RWPE2 (cell line): ENCODE measurements around the gene SAMMSON.

Experiments used
- ATAC-seq: fragments of 200-7000 bp; cut with Tn5 transposase; 3 replicates; pipeline ENCODE4 v1.9.1; 2021; ENCODE audit warnings: low read depth
- DNase-seq: peaks from one replicate; pipeline ENCODE4 v3.0.0-alpha.2; 2020; ENCODE audit warnings: low spot score
- H3K27ac ChIP-seq: fragments of 450-650 bp; 2 replicates; pipeline ENCODE4 v1.5.1; 2017; ENCODE audit warnings: mild to moderate bottlenecking; ENCODE audit not compliant: poor library complexity, severe bottlenecking
- H3K27me3 ChIP-seq: fragments of 250-450 bp; sonication (Bioruptor Pico); 2 replicates; pipeline ENCODE4 v1.5.1; 2021; ENCODE audit warnings: mild to moderate bottlenecking, moderate library complexity; ENCODE audit not compliant: insufficient read depth, poor library complexity, severe bottlenecking
- H3K36me3 ChIP-seq: fragments of 250-450 bp; sonication (Bioruptor Pico); 2 replicates; pipeline ENCODE4 v1.5.1; 2020; ENCODE audit warnings: low read depth, mild to moderate bottlenecking, moderate library complexity
- H3K4me1 ChIP-seq: fragments of 250-450 bp; sonication (Bioruptor Pico); 2 replicates; pipeline ENCODE4 v1.5.1; 2021; ENCODE audit warnings: mild to moderate bottlenecking, moderate library complexity; ENCODE audit not compliant: insufficient read depth, poor library complexity, severe bottlenecking
- H3K4me3 ChIP-seq: fragments of 250-450 bp; sonication (Bioruptor Pico); 2 replicates; pipeline ENCODE4 v1.5.1; 2021; ENCODE audit warnings: mild to moderate bottlenecking, moderate library complexity; ENCODE audit not compliant: severe bottlenecking
- H3K9me3 ChIP-seq: fragments of 250-450 bp; sonication (Bioruptor Pico); 2 replicates; pipeline ENCODE4 v1.5.1; 2021; ENCODE audit warnings: mild to moderate bottlenecking, moderate library complexity; ENCODE audit not compliant: severe bottlenecking
- TF ChIP-seq, protein P1 (sequence below): fragments of 450-650 bp; IDR thresholded peaks from one replicate; pipeline ENCODE4 v1.5.1; 2017; ENCODE audit warnings: mild to moderate bottlenecking, moderate library complexity; ENCODE audit not compliant: poor library complexity, severe bottlenecking

The SAMMSON gene

DNA sequence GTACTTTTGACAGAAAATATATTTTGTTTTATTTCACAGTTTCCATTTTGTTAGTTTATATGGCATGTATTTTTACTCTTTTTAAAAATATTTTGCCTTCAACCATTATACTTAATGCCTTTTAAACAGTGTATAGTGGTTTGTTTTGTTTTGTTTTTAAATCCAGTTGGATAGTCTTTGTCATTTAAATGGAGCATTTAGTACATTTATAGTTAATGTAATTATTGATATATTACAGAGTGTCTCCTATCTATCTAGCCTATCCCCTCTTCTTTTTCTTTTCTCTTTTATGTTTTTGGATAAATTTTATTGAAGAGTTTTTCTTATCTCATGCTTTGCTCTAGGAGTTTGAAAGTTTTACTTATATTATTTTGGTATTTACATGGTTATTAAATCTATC lies 3.6 kb downstream of the SAMMSON start:
- no peaks in the 10 kb centered on the region for H3K4me1 ChIP-seq
- DNase-seq (no peak), ATAC-seq (no peak)
- no peaks in the 10 kb centered on the region for H3K9me3 ChIP-seq
- TF ChIP-seq, protein P1, sequence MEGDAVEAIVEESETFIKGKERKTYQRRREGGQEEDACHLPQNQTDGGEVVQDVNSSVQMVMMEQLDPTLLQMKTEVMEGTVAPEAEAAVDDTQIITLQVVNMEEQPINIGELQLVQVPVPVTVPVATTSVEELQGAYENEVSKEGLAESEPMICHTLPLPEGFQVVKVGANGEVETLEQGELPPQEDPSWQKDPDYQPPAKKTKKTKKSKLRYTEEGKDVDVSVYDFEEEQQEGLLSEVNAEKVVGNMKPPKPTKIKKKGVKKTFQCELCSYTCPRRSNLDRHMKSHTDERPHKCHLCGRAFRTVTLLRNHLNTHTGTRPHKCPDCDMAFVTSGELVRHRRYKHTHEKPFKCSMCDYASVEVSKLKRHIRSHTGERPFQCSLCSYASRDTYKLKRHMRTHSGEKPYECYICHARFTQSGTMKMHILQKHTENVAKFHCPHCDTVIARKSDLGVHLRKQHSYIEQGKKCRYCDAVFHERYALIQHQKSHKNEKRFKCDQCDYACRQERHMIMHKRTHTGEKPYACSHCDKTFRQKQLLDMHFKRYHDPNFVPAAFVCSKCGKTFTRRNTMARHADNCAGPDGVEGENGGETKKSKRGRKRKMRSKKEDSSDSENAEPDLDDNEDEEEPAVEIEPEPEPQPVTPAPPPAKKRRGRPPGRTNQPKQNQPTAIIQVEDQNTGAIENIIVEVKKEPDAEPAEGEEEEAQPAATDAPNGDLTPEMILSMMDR, result no peak
- no peak overlapping the region for H3K27ac ChIP-seq
- no peaks in the 10 kb centered on the region for H3K27me3 ChIP-seq
- H3K36me3 ChIP-seq, result no peaks in the 10 kb centered on the region
- no peak overlapping the region for H3K4me3 ChIP-seq

DNA sequence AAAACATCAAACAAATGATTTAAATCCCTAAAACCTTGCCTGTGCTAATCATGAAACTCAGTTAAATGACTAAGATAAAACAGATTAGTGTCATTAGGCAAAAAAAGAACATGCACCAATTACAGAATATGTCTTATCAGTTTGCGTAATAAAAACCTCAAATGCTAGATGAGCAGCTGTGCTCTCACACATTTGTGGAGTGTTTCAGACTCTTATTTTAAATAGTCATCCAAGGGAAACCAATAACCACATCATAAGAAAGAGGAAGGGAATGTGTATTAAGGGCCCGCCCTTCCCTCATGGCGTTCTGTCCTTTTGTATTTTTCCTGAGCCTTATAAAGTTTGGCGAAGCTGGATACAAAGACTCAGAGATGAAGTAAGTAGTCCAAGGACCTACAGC lies 6.6 kb downstream of the SAMMSON start:
- DNase-seq (no peak), ATAC-seq (no peak)
- H3K4me1 ChIP-seq, result no peaks in the 10 kb centered on the region
- no peaks in the 10 kb centered on the region for H3K27me3 ChIP-seq
- no peak overlapping the region for H3K4me3 ChIP-seq
- no peak overlapping the region for H3K27ac ChIP-seq
- H3K9me3 ChIP-seq, result no peaks in the 10 kb centered on the region
- TF ChIP-seq, protein P1, result no peak
- no peaks in the 10 kb centered on the region for H3K36me3 ChIP-seq

- Histone ChIP-seq H3K4me3 (no peak overlapping the region), H3K27ac (no peak overlapping the region), H3K27me3 (no peaks in the 10 kb centered on the region), H3K4me1 (no peaks in the 10 kb centered on the region), H3K9me3 (no peaks in the 10 kb centered on the region), H3K36me3 (no peaks in the 10 kb centered on the region)
- DNase-seq (no peak), ATAC-seq (no peak)
- TF ChIP-seq, protein P1, result no peak
These were observed 10.8 kb downstream of the SAMMSON start for GRCh38 chr3:70010346-70010745.

- DNase-seq (no peak), ATAC-seq (no peak)
- TF ChIP-seq, protein P1, result no peak
These were observed 12.0 kb downstream of the SAMMSON start for GRCh38 chr3:70011582-70011981.

DNA sequence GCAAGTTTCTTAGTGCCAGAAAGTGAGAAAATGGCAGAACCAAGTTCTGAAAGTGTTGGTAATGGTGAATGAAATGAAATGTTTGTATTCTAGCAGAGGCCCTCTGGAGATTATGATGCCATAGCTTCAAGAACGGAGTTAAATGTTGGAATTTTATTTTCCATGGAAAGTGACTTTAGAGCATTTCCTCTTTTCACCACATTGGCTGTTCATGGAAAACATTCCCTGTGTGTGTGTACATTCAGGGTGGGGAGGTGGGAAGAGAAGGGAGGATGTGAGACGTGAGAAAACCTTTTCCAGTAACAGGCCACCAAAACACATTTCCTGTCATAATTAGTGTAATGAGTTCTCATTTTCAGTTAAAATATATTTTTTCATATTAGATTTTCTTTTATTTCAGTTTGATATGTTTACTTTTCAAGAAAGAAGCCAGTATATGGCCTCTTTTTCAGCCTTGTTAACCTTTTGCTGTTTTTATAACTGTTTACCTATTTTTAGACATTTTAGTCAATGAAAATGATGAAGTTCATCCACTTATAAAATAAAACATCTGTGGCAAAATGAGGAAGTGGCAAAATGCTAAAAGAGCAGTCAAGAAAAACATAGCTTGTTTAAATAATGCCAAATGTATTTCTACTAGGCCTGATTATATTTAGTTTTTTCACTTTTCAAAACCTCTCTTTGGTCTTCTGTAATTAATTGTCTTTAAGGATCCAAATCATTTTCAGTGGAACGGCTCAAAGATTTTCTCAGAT lies 21.6 kb downstream of the SAMMSON start:
- Histone ChIP-seq H3K4me1 (no peaks in the 10 kb centered on the region), H3K27me3 (no peaks in the 10 kb centered on the region), H3K36me3 (no peaks in the 10 kb centered on the region), H3K9me3 (no peaks in the 10 kb centered on the region), H3K27ac (no peak overlapping the region), H3K4me3 (no peak overlapping the region)
- TF ChIP-seq, protein P1, result no peak
- ATAC-seq (no peak), DNase-seq (no peak)

More at GRCh38 chr3:70011582-70011981, 12.0 kb downstream of the SAMMSON start:
- Histone ChIP-seq H3K4me1 (no peaks in the 10 kb centered on the region), H3K27me3 (no peaks in the 10 kb centered on the region), H3K9me3 (no peaks in the 10 kb centered on the region), H3K36me3 (no peaks in the 10 kb centered on the region), H3K27ac (no peak overlapping the region), H3K4me3 (no peak overlapping the region)
